ENCODE results near the gene BFSP1. TPM values are rescaled to one million over a fixed set of nuclear protein-coding genes. Genes with fewer than 3 reads are reported as not detected.

BFSP1 gene
- polyA plus RNA-seq, 1 of the 3 experiments (the other 2 are of a cell fraction): 7.1 TPM

DNA sequence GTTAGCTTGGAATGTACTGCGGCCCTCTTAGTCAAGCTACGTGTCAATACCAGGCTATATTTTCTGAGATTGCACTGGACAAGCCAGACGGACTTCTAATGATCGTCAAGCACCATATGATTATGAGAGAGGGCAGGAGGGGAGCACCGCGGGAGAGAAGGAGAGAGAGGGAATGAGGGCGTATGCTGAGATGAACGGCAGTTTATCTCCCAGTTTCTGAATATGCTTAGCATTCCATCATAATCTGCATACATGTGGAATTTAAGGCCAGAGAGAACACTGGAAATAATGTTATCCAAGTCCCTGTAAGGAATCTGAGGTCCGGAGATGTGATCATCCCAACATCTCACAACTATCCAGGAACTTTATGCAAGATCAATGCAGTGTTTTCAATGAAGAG, 60.2 kb downstream of the BFSP1 start (continued):
- TF ChIP-seq MXI1 (IDR thresholded peaks at IDR 0.05; ENCODE audit: low read depth, low read length) (no peak), RXRA (IDR thresholded peaks at IDR 0.05; ENCODE audit: borderline replicate concordance, low read depth) (no peak), CHD2 (IDR thresholded peaks at IDR 0.05; ENCODE audit: low read length, partially characterized antibody) (no peak), RAD21 (IDR thresholded peaks at IDR 0.05; ENCODE audit: low read length) (no peak), SMC3 (IDR thresholded peaks at IDR 0.05; ENCODE audit: low read depth, low read length) (no peak)

DNA sequence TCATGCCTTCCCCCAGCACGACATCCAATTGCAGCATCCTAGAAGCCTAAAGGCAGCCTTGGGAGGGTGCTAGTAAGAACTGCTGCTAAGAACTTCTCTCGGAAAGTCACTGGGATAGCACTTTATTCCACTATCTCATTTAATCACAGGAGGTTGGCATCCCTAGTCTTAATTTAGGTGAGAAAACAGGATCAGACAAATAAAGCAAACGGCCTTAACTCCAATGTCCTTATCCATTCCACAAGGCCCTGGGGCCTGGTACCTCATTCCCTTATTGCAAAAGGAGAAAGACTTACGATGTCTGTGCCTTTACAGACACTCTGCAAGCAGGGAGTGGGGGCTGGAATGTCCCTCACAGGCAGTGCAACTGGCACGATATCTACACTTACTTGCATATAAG, 60.7 kb downstream of the BFSP1 start:
- CTCF ChIA-PET: no interaction called here
- no peaks in the 10 kb centered on the region for H3K9me3 ChIP-seq
- no peaks in the 10 kb centered on the region for H3K36me3 ChIP-seq (replicated peaks in 1 of 2; ENCODE audit: control insufficient read depth in 1 of 2, insufficient read depth in 2 of 2, low read length in 1 of 2)
- 52% methylated on average over 5 of the region's 5 CpGs for WGBS (ENCODE audit: low lambda C conversion rate)
- no peaks in the 10 kb centered on the region for H3K9me2 ChIP-seq
- TF ChIP-seq SMC3 (IDR thresholded peaks at IDR 0.05; ENCODE audit: low read depth, low read length) (no peak), MEF2A (IDR thresholded peaks at IDR 0.05; ENCODE audit: borderline replicate concordance, low read depth) (no peak)
- H3K4me1 ChIP-seq (ENCODE audit: control insufficient read depth in 1 of 2, insufficient read depth in 2 of 2, low read depth in 1 of 2, low read length in 1 of 2): peaks cover 0 to 7% of the 10 kb centered on the region in 2 experiments; a peak in 1 of 4 replicates
- H2AFZ ChIP-seq (ENCODE audit: low read depth): no peak overlapping the region
- no peaks in the 10 kb centered on the region for H3K27me3 ChIP-seq (ENCODE audit: insufficient read depth)
- H3F3A ChIP-seq (replicated peaks; ENCODE audit: insufficient read depth): no peaks in the 10 kb centered on the region
- no peak overlapping the region for H3K27ac ChIP-seq (ENCODE audit: low read depth in 2 of 2, low read length in 1 of 2)
- POLR2A ChIA-PET: no interaction called here
- DNase-seq: no peak
- no peaks in the 10 kb centered on the region for H4K20me1 ChIP-seq (ENCODE audit: insufficient read depth)
- H3K4me2 ChIP-seq: no peak overlapping the region
- no peak overlapping the region for H3K4me3 ChIP-seq (ENCODE audit: low read depth in 2 of 2, low read length in 1 of 2)
- H3K9ac ChIP-seq: no peak overlapping the region
- H3K79me2 ChIP-seq (ENCODE audit: insufficient read depth): no peaks in the 10 kb centered on the region

GRCh38 chr20:17469246-17470030, 61.7 kb downstream of the BFSP1 start:
- POLR2A ChIA-PET: no interaction called here
- WGBS (ENCODE audit: low lambda C conversion rate): 37% methylated on average over 7 of the region's 7 CpGs
- H3K4me3 ChIP-seq (ENCODE audit: low read depth in 2 of 2, low read length in 1 of 2): no peak overlapping the region
- no peak overlapping the region for H3K9ac ChIP-seq
- H3K36me3 ChIP-seq (replicated peaks in 1 of 2; ENCODE audit: control insufficient read depth in 1 of 2, insufficient read depth in 2 of 2, low read length in 1 of 2): no peaks in the 10 kb centered on the region
- CTCF ChIA-PET: interaction anchor here (1.0 kb wide), 1 partner anchor 38 kb away, joined by 3 read pairs; no protein-coding TSS in a partner anchor
- no peak overlapping the region for H3K4me2 ChIP-seq
- H3F3A ChIP-seq (replicated peaks; ENCODE audit: insufficient read depth): no peaks in the 10 kb centered on the region
- H3K9me2 ChIP-seq: no peaks in the 10 kb centered on the region
- no peak overlapping the region for H2AFZ ChIP-seq (ENCODE audit: low read depth)
- H3K27ac ChIP-seq (ENCODE audit: low read depth in 2 of 2, low read length in 1 of 2): no peak overlapping the region
- H3K79me2 ChIP-seq (ENCODE audit: insufficient read depth): no peaks in the 10 kb centered on the region
- no peaks in the 10 kb centered on the region for H4K20me1 ChIP-seq (ENCODE audit: insufficient read depth)
- H3K9me3 ChIP-seq: no peaks in the 10 kb centered on the region
- H3K27me3 ChIP-seq (ENCODE audit: insufficient read depth): no peaks in the 10 kb centered on the region
- no peak for DNase-seq
- TF ChIP-seq FOSL2 (IDR thresholded peaks at IDR 0.05; ENCODE audit: borderline replicate concordance, low read depth): no peak
- TF ChIP-seq EZH2phosphoT487 (IDR thresholded peaks at IDR 0.05; ENCODE audit: borderline replicate concordance, low read depth): no peak
- TF ChIP-seq ZBTB33 (IDR thresholded peaks at IDR 0.05; ENCODE audit: borderline replicate concordance, low read depth): no peak
- no peak for TF ChIP-seq RCOR1 (IDR thresholded peaks at IDR 0.05; ENCODE audit: low read length)
- no peak for TF ChIP-seq TAF1 (IDR thresholded peaks at IDR 0.05; ENCODE audit: borderline replicate concordance, low read depth, low read length)
- no peak for TF ChIP-seq GABPA (IDR thresholded peaks at IDR 0.05; ENCODE audit: low read depth)
- TF ChIP-seq POLR2AphosphoS5 (IDR thresholded peaks at IDR 0.05; ENCODE audit: low read depth, low read length): no peak
- no peak for TF ChIP-seq MXI1 (IDR thresholded peaks at IDR 0.05; ENCODE audit: low read depth, low read length)
- no peak for TF ChIP-seq FOXM1 (IDR thresholded peaks at IDR 0.05; ENCODE audit: low read depth)
- TF ChIP-seq, protein P1, sequence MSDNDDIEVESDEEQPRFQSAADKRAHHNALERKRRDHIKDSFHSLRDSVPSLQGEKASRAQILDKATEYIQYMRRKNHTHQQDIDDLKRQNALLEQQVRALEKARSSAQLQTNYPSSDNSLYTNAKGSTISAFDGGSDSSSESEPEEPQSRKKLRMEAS (IDR thresholded peaks at IDR 0.05; ENCODE audit: low read depth): no peak
- no peak for TF ChIP-seq SIN3A (IDR thresholded peaks at IDR 0.05; ENCODE audit: borderline replicate concordance, low read depth, low read length)
- no peak for TF ChIP-seq YY1 (IDR thresholded peaks at IDR 0.05; ENCODE audit: low read depth)
- TF ChIP-seq USF1 (IDR thresholded peaks at IDR 0.05; ENCODE audit: borderline replicate concordance, low read depth): no peak
- peaks cover 0 to 7% of the 10 kb centered on the region in 2 experiments; a peak in 1 of 4 replicates for H3K4me1 ChIP-seq (ENCODE audit: control insufficient read depth in 1 of 2, insufficient read depth in 2 of 2, low read depth in 1 of 2, low read length in 1 of 2)

Data from SK-N-SH (cell line).